ENCODE data around the gene AGAP1. TPM values are rescaled to one million over a fixed set of nuclear protein-coding genes. Genes with fewer than 3 reads are reported as not detected.

Gene AGAP1
- total and polyA plus RNA-seq, 4 donors, result 2.0 to 8.5 (median 5.4) TPM

DNA sequence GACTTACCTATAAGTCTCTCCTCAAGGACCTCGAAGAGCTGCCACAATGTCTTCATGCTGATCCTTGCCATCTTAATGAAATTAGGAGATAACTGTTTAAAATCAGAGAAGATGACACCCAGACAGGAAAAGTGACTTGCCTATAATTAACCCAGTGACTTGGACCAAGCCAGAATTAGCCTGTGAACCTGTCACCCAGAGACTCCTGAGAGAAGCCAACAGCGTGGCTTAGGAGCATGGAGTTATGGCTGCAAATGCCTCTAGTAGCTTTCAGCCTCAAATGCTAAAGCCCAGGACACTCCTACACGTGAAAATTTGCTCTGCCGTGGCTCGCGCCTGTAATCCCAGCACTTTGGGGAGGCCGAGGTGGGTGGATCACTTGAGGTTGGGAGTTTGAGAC, 570.2 kb downstream of the AGAP1 start:
- TF ChIP-seq FOXA2 (IDR thresholded peaks at IDR 0.05) (no peak), HNF4G (IDR thresholded peaks at IDR 0.05) (no peak), HNF4A (conservative IDR thresholded peaks at IDR 0.05) (no peak), SP1 (IDR thresholded peaks at IDR 0.05) (no peak), YY1 (IDR thresholded peaks at IDR 0.05) (no peak), CTCF (IDR thresholded peaks at IDR 0.05; ENCODE audit: low read depth, low read length, missing input control) (no peak), EGR1 (IDR thresholded peaks at IDR 0.05; ENCODE audit: low read depth in 2 of 2) (no peak), NR2F2 (IDR thresholded peaks at IDR 0.05) (no peak), RXRA (IDR thresholded peaks at IDR 0.05) (no peak), RAD21 (IDR thresholded peaks at IDR 0.05) (no peak), ZBTB33 (IDR thresholded peaks at IDR 0.05) (no peak), TAF1 (conservative IDR thresholded peaks at IDR 0.05) (no peak)
- TF ChIP-seq, protein P1, sequence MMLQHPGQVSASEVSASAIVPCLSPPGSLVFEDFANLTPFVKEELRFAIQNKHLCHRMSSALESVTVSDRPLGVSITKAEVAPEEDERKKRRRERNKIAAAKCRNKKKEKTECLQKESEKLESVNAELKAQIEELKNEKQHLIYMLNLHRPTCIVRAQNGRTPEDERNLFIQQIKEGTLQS (IDR thresholded peaks at IDR 0.05), result no peak
- Histone ChIP-seq H3K4me3 (ENCODE audit: low read depth in 1 of 3, low read length in 3 of 3) (no peak overlapping the region), H3K36me3 (ENCODE audit: control insufficient read depth in 4 of 4, insufficient read depth in 3 of 4, low read depth in 1 of 4, low read length in 3 of 4) (no peaks in the 10 kb centered on the region), H3K27me3 (ENCODE audit: control insufficient read depth in 4 of 4, insufficient read depth in 4 of 4, low read length in 3 of 4) (no peaks in the 10 kb centered on the region), H3K4me1 (ENCODE audit: control insufficient read depth in 4 of 4, insufficient read depth in 4 of 4, low read length in 3 of 4) (no peaks in the 10 kb centered on the region), H3K27ac (ENCODE audit: low read depth in 1 of 2, low read length in 2 of 2) (no peak overlapping the region), H3K9ac (ENCODE audit: low read depth in 1 of 2, low read length in 2 of 2) (no peak overlapping the region), H3K9me3 (ENCODE audit: control insufficient read depth in 4 of 4, low read length in 3 of 4) (no peaks in the 10 kb centered on the region)
- DNase-seq (ENCODE audit: low spot score), result no peak
- 95% methylated on average over 7 of the region's 7 CpGs for WGBS

DNA sequence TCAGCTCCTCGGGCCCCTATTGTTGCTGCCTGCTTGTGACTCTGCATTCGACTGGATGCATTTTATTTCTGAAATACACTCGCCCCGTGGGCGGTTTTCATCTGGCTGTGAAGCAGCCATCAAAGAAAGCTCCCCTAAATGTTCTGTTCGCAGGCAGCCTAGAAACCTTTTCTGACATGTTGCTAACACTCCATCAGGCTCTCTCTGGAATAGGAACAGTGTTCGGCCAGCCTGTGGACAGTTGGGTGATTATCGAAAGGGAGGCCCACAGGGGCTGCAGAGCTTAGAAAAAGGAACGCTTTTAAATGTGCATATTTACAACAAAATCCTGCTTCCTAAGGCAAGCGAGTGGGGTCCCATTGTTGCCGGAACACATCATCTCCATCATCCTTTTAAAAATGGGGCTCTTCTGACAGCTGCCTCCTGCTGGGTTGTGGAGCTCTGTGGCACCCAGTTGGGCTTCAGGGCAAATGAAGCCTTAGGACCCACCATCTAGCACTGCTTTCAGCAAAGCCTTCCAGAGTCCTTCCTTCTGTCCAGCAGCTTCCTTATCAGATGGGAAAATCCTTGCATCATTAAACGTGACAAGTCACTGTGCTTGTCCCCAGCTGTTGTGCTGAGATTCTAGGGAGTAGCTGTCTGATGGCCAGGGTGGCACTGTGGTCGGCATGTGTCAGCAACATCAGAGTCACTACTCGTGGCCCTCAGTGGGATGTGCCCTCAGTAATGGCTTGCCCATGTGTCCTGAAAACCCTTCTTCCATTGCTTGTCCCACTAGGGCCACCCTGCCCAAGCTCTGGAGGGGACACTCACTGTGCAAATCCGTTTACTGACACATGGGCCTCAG, 571.7 kb downstream of the AGAP1 start:
- Histone ChIP-seq H3K9me3 (ENCODE audit: control insufficient read depth in 4 of 4, low read length in 3 of 4) (no peaks in the 10 kb centered on the region), H3K27ac (ENCODE audit: low read depth in 1 of 2, low read length in 2 of 2) (no peak overlapping the region), H3K4me3 (ENCODE audit: low read depth in 1 of 3, low read length in 3 of 3) (no peak overlapping the region), H3K27me3 (ENCODE audit: control insufficient read depth in 4 of 4, insufficient read depth in 4 of 4, low read length in 3 of 4) (no peaks in the 10 kb centered on the region), H3K9ac (ENCODE audit: low read depth in 1 of 2, low read length in 2 of 2) (no peak overlapping the region), H3K36me3 (ENCODE audit: control insufficient read depth in 4 of 4, insufficient read depth in 3 of 4, low read depth in 1 of 4, low read length in 3 of 4) (no peaks in the 10 kb centered on the region), H3K4me1 (ENCODE audit: control insufficient read depth in 4 of 4, insufficient read depth in 4 of 4, low read length in 3 of 4) (no peaks in the 10 kb centered on the region)
- TF ChIP-seq RXRA (IDR thresholded peaks at IDR 0.05) (no peak), GABPA (IDR thresholded peaks at IDR 0.05 in 1 of 2, conservative IDR thresholded peaks at IDR 0.05 in 1 of 2) (no peak), FOXA1 (IDR thresholded peaks at IDR 0.05) (no peak), TAF1 (conservative IDR thresholded peaks at IDR 0.05) (no peak), RAD21 (IDR thresholded peaks at IDR 0.05) (no peak)
- 93% methylated on average over 15 of the region's 15 CpGs for WGBS
- DNase-seq (ENCODE audit: low spot score), result no peak

Data from liver (tissue), 9 donors.